ENCODE measurements around the gene HEBP1.

DNA sequence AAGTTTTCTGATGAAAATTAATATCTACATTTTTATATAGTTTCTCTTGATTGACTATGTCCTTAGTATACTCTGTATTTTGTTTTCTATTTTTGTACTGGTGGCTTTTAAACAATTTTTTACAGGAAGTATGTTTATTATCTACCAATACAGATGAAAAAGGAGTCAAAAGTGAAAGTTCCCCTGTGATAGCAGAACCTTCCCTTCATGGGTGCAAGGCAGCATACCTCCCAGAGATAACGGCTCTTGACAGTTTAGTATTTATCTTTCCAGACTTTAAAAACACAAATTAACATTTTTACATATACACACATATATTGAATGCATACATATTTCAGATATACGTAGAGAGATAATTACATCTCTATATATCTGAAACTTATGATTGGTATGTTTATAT lies 27.0 kb upstream of the HEBP1 start:
- TF ChIP-seq, protein P1, sequence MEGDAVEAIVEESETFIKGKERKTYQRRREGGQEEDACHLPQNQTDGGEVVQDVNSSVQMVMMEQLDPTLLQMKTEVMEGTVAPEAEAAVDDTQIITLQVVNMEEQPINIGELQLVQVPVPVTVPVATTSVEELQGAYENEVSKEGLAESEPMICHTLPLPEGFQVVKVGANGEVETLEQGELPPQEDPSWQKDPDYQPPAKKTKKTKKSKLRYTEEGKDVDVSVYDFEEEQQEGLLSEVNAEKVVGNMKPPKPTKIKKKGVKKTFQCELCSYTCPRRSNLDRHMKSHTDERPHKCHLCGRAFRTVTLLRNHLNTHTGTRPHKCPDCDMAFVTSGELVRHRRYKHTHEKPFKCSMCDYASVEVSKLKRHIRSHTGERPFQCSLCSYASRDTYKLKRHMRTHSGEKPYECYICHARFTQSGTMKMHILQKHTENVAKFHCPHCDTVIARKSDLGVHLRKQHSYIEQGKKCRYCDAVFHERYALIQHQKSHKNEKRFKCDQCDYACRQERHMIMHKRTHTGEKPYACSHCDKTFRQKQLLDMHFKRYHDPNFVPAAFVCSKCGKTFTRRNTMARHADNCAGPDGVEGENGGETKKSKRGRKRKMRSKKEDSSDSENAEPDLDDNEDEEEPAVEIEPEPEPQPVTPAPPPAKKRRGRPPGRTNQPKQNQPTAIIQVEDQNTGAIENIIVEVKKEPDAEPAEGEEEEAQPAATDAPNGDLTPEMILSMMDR (IDR thresholded peaks at IDR 0.05; ENCODE audit: insufficient read depth, low read depth, low read length): no peak
- TF ChIP-seq EZH2 (IDR thresholded peaks at IDR 0.05; ENCODE audit: insufficient read depth, low read length): no peak

All from astrocyte (in vitro differentiated cells and primary cell).